IPS-18a (cell line): ENCODE results near the gene HOXC6.

ENCODE experiments used
- H3K27ac ChIP-seq: one replicate; pipeline ENCODE4 v1.5.1; 2013; ENCODE audit warnings: low read length
- H3K27me3 ChIP-seq: one replicate; pipeline ENCODE4 v1.6.1; 2013; ENCODE audit warnings: mild to moderate bottlenecking, low read length; ENCODE audit not compliant: control insufficient read depth, insufficient read depth
- H3K36me3 ChIP-seq: one replicate; pipeline ENCODE4 v1.6.1; 2013; ENCODE audit warnings: low read depth, low read length; ENCODE audit not compliant: control insufficient read depth
- H3K4me1 ChIP-seq: one replicate; pipeline ENCODE4 v1.6.1; 2013; ENCODE audit warnings: low read depth, low read length; ENCODE audit not compliant: control insufficient read depth
- H3K4me3 ChIP-seq: one replicate; pipeline ENCODE4 v1.5.1; 2013; ENCODE audit warnings: low read length
- H3K9ac ChIP-seq: one replicate; pipeline ENCODE4 v1.6.1; 2013; ENCODE audit warnings: mild to moderate bottlenecking, low read length, moderate library complexity
- H3K9me3 ChIP-seq: one replicate; pipeline ENCODE4 v1.6.1; 2013; ENCODE audit warnings: low read depth, low read length; ENCODE audit not compliant: control insufficient read depth

HOXC6 gene

GRCh38 chr12:53994009-53994263 is 34.3 kb upstream of the HOXC6 start:
- H3K27me3 ChIP-seq: peaks cover 100% of the 10 kb centered on the region
- no peak overlapping the region for H3K27ac ChIP-seq
- no peaks in the 10 kb centered on the region for H3K36me3 ChIP-seq
- H3K4me3 ChIP-seq: no peak overlapping the region
- no peaks in the 10 kb centered on the region for H3K9me3 ChIP-seq
- no peak overlapping the region for H3K9ac ChIP-seq
- H3K4me1 ChIP-seq: peaks cover 7% of the 10 kb centered on the region

DNA sequence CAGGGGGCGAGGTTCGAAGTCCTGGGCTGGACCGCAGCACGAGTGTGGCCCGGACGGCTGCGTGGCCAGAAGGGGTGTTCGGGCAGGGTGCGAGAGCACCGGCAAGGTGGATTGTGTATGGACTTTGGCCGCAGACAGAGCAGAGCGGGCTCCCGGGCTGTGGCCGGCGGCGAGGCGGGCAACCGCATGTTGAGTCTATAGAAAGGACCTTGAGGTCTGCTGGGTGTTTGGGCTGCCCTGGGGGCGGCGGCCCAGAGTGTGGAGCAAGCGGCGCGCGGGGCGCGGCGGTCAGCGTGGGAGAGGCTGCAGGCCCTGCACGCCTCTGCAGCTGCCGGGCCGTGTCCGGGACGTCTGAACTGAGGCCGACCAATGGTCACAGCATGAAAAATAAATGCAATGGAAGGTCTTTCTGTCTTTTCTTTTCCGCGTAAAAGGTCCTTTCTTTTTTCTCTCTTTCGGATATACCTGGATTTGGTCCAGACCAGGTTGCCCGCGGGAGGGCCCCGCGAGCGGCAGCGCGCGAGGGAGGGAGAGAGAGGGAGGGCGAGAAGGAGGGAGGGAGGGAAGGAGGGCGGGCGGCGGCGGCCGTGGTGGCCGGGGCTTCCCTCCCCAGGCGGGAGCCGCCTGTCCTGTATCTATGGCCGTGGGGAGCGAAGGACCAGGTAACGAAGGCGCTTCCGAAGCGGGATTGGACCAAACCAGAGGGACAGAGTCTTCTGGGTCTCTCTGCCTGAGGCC is 33.8 kb upstream of the HOXC6 start:
- Histone ChIP-seq H3K4me3 (peak overlapping the region; percentile 13), H3K27me3 (peaks cover 100% of the 10 kb centered on the region), H3K27ac (no peak overlapping the region), H3K9me3 (no peaks in the 10 kb centered on the region), H3K4me1 (peaks cover 7% of the 10 kb centered on the region), H3K36me3 (no peaks in the 10 kb centered on the region), H3K9ac (no peak overlapping the region)

DNA sequence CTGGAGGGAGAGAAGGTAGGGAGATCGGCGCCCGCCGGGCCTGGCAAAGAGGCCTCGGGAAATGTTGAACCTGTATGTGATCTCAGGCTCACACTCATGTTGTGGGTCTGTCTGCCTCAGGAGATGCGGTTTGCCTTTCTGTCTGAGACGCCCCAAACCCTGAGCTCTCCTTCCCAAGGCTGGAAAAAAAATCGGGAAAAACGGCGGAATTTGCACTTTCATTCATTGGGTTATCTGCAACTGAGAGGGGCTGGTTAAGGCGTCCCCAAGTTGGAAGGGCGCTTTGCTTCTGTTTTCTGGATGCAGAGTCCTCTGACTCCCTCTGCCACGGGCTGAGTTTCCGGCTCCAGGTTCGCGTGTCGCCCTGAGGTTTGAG is 33.2 kb upstream of the HOXC6 start:
- H3K4me1 ChIP-seq: peaks cover 7% of the 10 kb centered on the region
- H3K27me3 ChIP-seq: peaks cover 100% of the 10 kb centered on the region
- H3K27ac ChIP-seq: no peak overlapping the region
- no peak overlapping the region for H3K9ac ChIP-seq
- H3K4me3 ChIP-seq: peak overlapping the region; percentile 13
- H3K9me3 ChIP-seq: no peaks in the 10 kb centered on the region
- no peaks in the 10 kb centered on the region for H3K36me3 ChIP-seq

GRCh38 chr12:53995378-53996239 is 32.6 kb upstream of the HOXC6 start:
- no peaks in the 10 kb centered on the region for H3K9me3 ChIP-seq
- no peaks in the 10 kb centered on the region for H3K36me3 ChIP-seq
- H3K4me1 ChIP-seq: peaks cover 7% of the 10 kb centered on the region
- no peak overlapping the region for H3K27ac ChIP-seq
- peaks cover 100% of the 10 kb centered on the region for H3K27me3 ChIP-seq
- H3K4me3 ChIP-seq: peak overlapping the region; percentile 27
- H3K9ac ChIP-seq: no peak overlapping the region

- H3K9ac ChIP-seq: no peak overlapping the region
- no peak overlapping the region for H3K27ac ChIP-seq
- H3K9me3 ChIP-seq: no peaks in the 10 kb centered on the region
- H3K27me3 ChIP-seq: peaks cover 100% of the 10 kb centered on the region
- H3K4me1 ChIP-seq: peaks cover 7% of the 10 kb centered on the region
- H3K4me3 ChIP-seq: peak overlapping the region; percentile 27
- no peaks in the 10 kb centered on the region for H3K36me3 ChIP-seq
Measured at GRCh38 chr12:53996240-53997203, 31.7 kb upstream of the HOXC6 start.

GRCh38 chr12:53997204-53998109 is 30.8 kb upstream of the HOXC6 start:
- H3K27me3 ChIP-seq: peaks cover 100% of the 10 kb centered on the region
- H3K4me3 ChIP-seq: no peak overlapping the region
- H3K9me3 ChIP-seq: no peaks in the 10 kb centered on the region
- no peak overlapping the region for H3K27ac ChIP-seq
- H3K9ac ChIP-seq: no peak overlapping the region
- H3K36me3 ChIP-seq: no peaks in the 10 kb centered on the region
- peaks cover 7% of the 10 kb centered on the region for H3K4me1 ChIP-seq

- H3K27ac ChIP-seq: no peak overlapping the region
- no peaks in the 10 kb centered on the region for H3K9me3 ChIP-seq
- H3K36me3 ChIP-seq: no peaks in the 10 kb centered on the region
- H3K27me3 ChIP-seq: peaks cover 100% of the 10 kb centered on the region
- no peak overlapping the region for H3K4me3 ChIP-seq
- H3K4me1 ChIP-seq: peaks cover 7% of the 10 kb centered on the region
- no peak overlapping the region for H3K9ac ChIP-seq
Measured at GRCh38 chr12:53998110-53998899, 29.9 kb upstream of the HOXC6 start.

DNA sequence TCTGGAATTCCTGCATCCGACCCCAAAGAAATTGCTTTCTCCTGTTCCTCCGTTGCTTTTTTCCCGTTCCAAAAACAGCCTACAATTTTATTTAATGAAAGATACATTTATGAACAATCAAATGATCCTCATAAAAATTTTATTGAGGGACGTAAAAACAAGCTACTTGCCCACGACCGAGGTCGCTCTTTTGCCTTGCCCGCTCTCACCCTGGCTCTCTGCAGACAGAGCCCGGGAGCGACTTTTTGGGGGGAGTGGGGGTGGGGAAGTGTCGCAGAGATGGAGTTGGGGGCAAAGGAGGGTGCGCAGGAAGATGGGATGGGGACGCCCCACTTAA is 29.4 kb upstream of the HOXC6 start:
- Histone ChIP-seq H3K27me3 (peaks cover 100% of the 10 kb centered on the region), H3K4me3 (no peak overlapping the region), H3K9me3 (no peaks in the 10 kb centered on the region), H3K27ac (no peak overlapping the region), H3K9ac (no peak overlapping the region), H3K4me1 (peaks cover 7% of the 10 kb centered on the region), H3K36me3 (no peaks in the 10 kb centered on the region)

DNA sequence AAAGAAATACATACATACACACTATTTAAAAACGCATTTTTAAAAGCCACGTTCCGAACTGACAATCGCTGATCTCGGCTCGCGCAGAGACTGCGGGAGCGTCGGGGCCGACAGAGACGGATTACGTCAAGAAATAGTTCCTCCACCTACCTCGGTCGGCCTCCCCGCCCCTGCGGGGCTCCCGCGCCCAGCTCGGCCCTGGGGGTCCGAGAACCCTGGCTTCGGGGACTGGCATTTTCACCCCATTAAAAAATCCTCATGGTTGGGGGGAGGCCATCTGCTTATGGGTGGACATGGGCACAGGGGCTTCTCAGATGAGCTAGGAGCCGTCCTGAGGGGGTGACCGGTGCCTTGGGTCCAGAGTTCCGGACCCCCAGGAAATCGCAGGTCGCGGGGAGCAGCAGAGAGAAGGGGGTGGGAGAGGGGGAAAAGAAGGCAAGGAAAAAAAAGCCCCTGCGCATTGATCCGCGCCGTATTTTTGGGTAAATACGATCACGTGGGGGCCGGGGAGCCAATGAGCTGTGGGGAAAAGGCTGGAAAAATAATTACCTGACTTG is 28.6 kb upstream of the HOXC6 start:
- Histone ChIP-seq H3K9ac (no peak overlapping the region), H3K27ac (no peak overlapping the region), H3K27me3 (peaks cover 100% of the 10 kb centered on the region), H3K4me3 (peak overlapping the region; percentile 35), H3K36me3 (no peaks in the 10 kb centered on the region), H3K9me3 (no peaks in the 10 kb centered on the region), H3K4me1 (peaks cover 7% of the 10 kb centered on the region)
